Breast epithelium (tissue), 4 donors: ENCODE data around the gene MICALL1. TPM values are rescaled to one million over a fixed set of nuclear protein-coding genes. Genes with fewer than 3 reads are reported as not detected.

Source experiments
- DNase-seq, 2 donors: peaks; one replicate each; pipeline ENCODE4 v3.0.0-alpha.2; 2019; ENCODE audit warnings: low spot score in 2 of 2
- H3K27ac ChIP-seq, 2 donors: fragments of 200-600 bp; sonication (generic) in 1 of 2; one replicate each; pipeline ENCODE4 v1.5.1; 2016 to 2019; ENCODE audit warnings: mild to moderate bottlenecking in 1 of 2
- H3K27me3 ChIP-seq, 2 donors: fragments of 200-600 bp; sonication (generic) in 1 of 2; one replicate each; pipeline versions ENCODE4 v1.5.1 to v1.6.0; 2017 to 2019; ENCODE audit warnings: control low read depth in 1 of 2, mild to moderate bottlenecking in 1 of 2
- H3K36me3 ChIP-seq: fragments of 200-600 bp; one replicate; pipeline ENCODE4 v1.5.1; 2019
- H3K4me1 ChIP-seq, 2 donors: fragments of 200-600 bp; sonication (generic); one replicate each; pipeline ENCODE4 v1.5.1; 2016 to 2019; ENCODE audit warnings: control low read depth in 1 of 2
- H3K4me3 ChIP-seq, 3 donors: fragments of 200-600 bp; sonication (generic); 1 replicate in 2 of 3; 2 replicates in 1 of 3; pipeline ENCODE4 v1.5.1; 2016 to 2019; ENCODE audit warnings: mild to moderate bottlenecking in 3 of 3, moderate library complexity in 2 of 3
- H3K9me3 ChIP-seq, 2 donors: fragments of 200-600 bp; sonication (generic) in 1 of 2; one replicate each; pipeline ENCODE4 v1.5.1; 2016 to 2019; ENCODE audit warnings: control low read depth in 1 of 2
- CTCF ChIP-seq, 3 donors: fragments of 450-650 bp; IDR thresholded peaks; one replicate each; pipeline ENCODE4 v1.5.1; 2016 to 2017; ENCODE audit warnings: antibody characterized with exemption in 3 of 3, mild to moderate bottlenecking in 3 of 3, moderate library complexity in 3 of 3
- POLR2A ChIP-seq: fragments of 450-650 bp; IDR thresholded peaks from one replicate; pipeline ENCODE4 v1.6.1; 2016; ENCODE audit warnings: antibody characterized with exemption, mild to moderate bottlenecking, moderate library complexity
- POLR2AphosphoS5 ChIP-seq, 3 donors: sonication (generic); formaldehyde crosslinking; IDR thresholded peaks; one replicate each; pipeline ENCODE4 v1.6.1; 2017; ENCODE audit warnings: antibody characterized with exemption in 3 of 3
- intact Hi-C: fragments of 100-400 bp; cut with DNase I; formaldehyde crosslinking; loops from one replicate; pipeline ENCODE4 v1.15.1; 2023; ENCODE audit warnings: low total_unique reads
- total RNA-seq, 3 donors: library from RNA; depleted of rRNA; stranded (reverse); fragments of >200 nt; gene quantifications; one replicate each; pipeline ENCODE4 v1.1.0, GENCODE V29; 2016

The MICALL1 gene
- total RNA-seq, 3 donors from 2014 or later, result 8.6 to 25.6 (median 22.0) TPM

- Histone ChIP-seq H3K27ac (peak overlapping the region; percentile 90 to 93), H3K36me3 (no peaks in the 10 kb centered on the region), H3K4me1 (peaks cover 0 to 40% of the 10 kb centered on the region in 2 donors), H3K27me3 (no peaks in the 10 kb centered on the region), H3K9me3 (no peaks in the 10 kb centered on the region), H3K4me3 (no peak overlapping the region)
- TF ChIP-seq POLR2A (no peak), POLR2AphosphoS5 (IDR thresholded peaks at IDR 0.05) (no peak), CTCF (IDR thresholded peaks at IDR 0.05) (no peak)
- DNase-seq, result no peak
- intact Hi-C loops, result no loop called here
These were observed 8.3 kb upstream of the MICALL1 start for GRCh38 chr22:37897807-37898206.

- Histone ChIP-seq H3K4me1 (peaks cover 0 to 35% of the 10 kb centered on the region in 2 donors), H3K4me3 (no peak overlapping the region), H3K27me3 (no peaks in the 10 kb centered on the region), H3K27ac (peak overlapping the region; percentile 90 to 93), H3K36me3 (no peaks in the 10 kb centered on the region), H3K9me3 (no peaks in the 10 kb centered on the region)
- intact Hi-C loops, result no loop called here
- peak; percentile 71 to 92 for DNase-seq
- no peak for TF ChIP-seq POLR2A
- peak in 2 of 3 donors; percentile 32 to 55 for TF ChIP-seq POLR2AphosphoS5 (IDR thresholded peaks at IDR 0.05)
These were observed 7.5 kb upstream of the MICALL1 start for GRCh38 chr22:37898441-37899181.

- H3K4me1 ChIP-seq, result peaks cover 5 to 8% of the 10 kb centered on the region in 2 donors
- H3K9me3 ChIP-seq, result no peaks in the 10 kb centered on the region
- H3K4me3 ChIP-seq, result peak overlapping the region; percentile 66 to 84 (median 69)
- no peaks in the 10 kb centered on the region for H3K27me3 ChIP-seq
- DNase-seq, result no peak
- TF ChIP-seq CTCF (IDR thresholded peaks at IDR 0.05) (no peak), POLR2AphosphoS5 (IDR thresholded peaks at IDR 0.05) (peak in 1 of 3 donors; percentile 74)
- peak overlapping the region; percentile 90 to 96 for H3K27ac ChIP-seq
- H3K36me3 ChIP-seq, result no peaks in the 10 kb centered on the region
- intact Hi-C loops, result no loop called here
These were observed 1.2 kb upstream of the MICALL1 start for GRCh38 chr22:37904572-37905533.

- Histone ChIP-seq H3K4me3 (peak overlapping the region; percentile 66 to 84 (median 69)), H3K36me3 (no peaks in the 10 kb centered on the region), H3K9me3 (no peaks in the 10 kb centered on the region), H3K4me1 (peaks cover 5 to 8% of the 10 kb centered on the region in 2 donors), H3K27ac (peak overlapping the region; percentile 86 to 96), H3K27me3 (no peaks in the 10 kb centered on the region)
- intact Hi-C loops, result no loop called here
- no peak for DNase-seq
- no peak for TF ChIP-seq CTCF (IDR thresholded peaks at IDR 0.05)
- no peak for TF ChIP-seq POLR2AphosphoS5 (IDR thresholded peaks at IDR 0.05)
- TF ChIP-seq POLR2A, result no peak
These were observed 389 bp downstream of the MICALL1 start for GRCh38 chr22:37906364-37907008.
